ENCODE data around the gene VIM.
"Not testable (repeated sequence)": the region's sequence is repeated elsewhere in the genome, so short reads cannot be mapped to it uniquely, and the experiment has no call there.

The VIM gene

DNA sequence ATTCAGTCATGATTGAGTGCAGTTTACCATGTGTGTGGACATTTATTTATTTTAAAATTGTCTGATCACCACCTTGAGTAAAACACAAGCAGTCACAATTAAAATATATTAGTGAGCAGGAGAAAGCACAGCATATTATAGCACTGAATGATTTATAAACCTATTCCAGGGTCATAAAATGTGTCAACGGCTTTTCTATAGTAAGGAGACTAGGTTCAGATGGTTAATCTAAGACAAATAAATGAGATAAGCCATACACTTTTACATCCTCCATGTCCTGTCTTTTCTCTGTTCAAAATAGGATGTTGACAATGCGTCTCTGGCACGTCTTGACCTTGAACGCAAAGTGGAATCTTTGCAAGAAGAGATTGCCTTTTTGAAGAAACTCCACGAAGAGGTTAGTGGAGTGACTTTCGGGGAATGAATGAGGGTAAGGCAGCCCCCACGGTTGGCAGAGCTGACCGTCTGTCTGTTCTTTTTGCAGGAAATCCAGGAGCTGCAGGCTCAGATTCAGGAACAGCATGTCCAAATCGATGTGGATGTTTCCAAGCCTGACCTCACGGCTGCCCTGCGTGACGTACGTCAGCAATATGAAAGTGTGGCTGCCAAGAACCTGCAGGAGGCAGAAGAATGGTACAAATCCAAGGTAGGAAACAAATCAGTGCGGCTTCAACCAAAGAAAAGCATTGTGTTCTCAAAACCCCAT lies 5.4 kb downstream of the VIM start:
- DNase-seq = no peak

DNA sequence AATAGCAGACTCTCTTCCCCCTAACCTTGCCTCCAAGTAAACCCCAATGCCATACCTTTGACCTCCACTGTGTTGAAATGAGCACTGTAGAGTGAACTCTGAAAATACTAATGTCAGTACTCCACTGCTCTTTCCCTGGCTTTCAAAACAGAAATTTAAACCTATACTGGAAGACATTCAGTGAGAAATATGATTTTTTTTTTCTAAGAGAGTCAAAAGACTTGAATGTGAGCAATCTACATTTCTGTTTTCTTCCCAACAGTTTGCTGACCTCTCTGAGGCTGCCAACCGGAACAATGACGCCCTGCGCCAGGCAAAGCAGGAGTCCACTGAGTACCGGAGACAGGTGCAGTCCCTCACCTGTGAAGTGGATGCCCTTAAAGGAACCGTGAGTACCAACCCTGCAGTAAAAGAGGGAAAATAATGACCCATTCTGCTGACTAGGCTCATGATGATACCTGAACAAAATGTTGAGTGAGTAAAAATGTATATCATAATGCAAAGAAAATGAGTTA lies 6.4 kb downstream of the VIM start:
- DNase-seq = no peak

DNA sequence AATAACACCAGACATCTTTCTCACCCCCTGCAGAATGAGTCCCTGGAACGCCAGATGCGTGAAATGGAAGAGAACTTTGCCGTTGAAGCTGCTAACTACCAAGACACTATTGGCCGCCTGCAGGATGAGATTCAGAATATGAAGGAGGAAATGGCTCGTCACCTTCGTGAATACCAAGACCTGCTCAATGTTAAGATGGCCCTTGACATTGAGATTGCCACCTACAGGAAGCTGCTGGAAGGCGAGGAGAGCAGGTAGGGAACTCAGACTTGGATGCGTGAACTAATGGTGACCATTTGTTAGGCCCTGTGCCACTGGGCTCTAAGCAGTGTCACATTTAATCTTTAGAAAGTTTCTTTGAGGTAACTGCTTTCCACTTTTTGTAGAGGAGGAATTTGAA lies 7.1 kb downstream of the VIM start:
- no peak for DNase-seq

DNA sequence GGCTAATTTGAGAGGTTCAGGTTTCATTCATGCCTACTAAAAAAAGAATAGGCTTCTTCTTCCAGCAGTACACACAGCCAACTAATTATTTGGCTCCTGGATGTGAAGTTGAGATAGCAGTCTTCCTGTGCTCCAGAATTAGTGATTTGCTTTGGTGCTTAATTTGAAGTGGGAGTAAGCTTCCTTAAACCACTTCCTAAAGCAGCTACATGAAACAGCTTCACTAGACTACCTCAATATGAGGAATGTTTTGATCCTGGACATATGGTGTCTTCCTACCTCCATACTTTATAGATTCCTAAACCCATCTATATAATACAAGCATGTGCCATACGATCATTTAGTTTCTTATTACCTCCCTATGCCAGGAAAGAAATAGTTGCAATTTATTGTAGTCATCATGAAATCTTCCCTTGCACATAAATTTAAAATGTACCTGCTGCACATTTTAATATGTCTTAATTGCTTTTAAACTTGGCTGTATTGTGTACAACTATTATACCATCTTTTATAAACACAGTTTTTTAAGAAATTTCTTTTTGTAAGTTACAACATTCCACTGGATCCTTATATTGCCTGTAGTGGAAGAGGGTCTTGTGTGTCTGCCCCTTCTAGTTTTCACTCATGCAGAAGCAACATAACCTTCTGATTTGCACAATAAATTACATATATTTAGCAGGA lies 8.6 kb downstream of the VIM start:
- no peak for DNase-seq

DNA sequence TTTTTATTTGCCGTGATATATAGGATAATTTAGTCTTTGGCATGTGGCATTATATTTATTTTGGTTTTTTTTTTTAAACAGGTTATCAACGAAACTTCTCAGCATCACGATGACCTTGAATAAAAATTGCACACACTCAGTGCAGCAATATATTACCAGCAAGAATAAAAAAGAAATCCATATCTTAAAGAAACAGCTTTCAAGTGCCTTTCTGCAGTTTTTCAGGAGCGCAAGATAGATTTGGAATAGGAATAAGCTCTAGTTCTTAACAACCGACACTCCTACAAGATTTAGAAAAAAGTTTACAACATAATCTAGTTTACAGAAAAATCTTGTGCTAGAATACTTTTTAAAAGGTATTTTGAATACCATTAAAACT lies 9.1 kb downstream of the VIM start:
- DNase-seq = no peak

DNA sequence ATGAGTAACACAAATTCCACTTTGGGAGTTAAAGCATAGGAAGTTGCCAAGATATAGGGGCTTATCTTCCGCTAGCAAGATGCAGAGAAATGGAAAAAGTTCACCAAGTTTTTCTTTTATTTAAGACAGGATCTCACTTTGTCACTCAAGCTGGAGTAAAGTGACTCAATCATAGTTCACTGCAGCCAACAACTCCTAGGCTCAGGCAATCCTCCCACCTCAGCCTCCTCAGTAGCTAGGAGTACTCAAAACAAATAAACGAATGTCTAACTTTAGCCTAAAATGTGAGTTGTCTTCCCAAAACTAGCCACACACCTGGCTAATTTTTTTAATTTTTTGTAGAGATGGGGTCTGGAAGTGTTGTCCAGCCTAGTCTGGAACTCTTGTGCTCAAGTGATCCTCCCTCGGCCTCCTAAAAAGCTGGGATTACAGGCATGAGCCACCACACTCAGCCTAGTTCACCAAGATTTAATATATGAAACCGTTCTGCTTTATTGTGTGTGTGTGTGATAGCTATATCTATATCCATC lies 9.9 kb downstream of the VIM start:
- no peak for DNase-seq

DNA sequence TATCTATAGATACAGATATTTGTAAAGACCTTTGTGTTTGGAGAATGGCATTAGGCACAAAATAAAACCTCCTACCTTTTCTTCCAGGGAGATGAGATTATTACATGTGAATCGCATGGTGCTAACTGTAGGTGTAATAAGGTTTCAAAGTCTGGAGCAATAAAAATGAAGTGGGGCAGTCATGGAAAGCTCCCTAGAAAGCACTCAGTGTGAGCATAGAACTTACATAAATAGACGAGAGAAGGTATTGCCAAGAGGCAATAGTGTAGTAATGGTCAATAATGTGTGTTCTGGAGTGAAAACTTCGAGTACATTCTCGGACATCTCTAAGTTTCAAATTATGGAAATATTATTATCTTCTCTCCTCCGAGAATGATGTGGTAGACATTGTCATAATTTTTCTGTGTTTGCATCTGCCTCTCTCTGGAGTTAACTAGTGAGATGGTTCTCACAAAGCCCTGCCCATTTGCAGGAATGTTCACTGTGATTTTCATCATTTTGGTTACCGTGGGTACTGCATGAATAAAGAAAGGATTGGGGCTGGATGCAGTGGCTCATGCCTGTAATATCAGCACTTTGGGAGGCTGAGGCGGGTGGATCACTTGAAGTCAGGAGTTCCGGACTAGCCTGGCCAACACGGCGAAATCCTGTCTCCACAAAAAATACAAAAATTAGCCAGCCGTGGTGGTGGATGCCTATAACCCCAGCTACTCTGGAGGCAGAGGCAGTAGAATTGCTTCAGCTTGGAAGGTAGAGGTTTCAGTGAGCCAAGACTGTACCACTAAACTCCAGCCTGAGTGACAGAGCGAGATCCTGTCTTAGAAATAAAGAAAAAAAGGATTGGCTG lies 10.6 kb downstream of the VIM start:
- peak in 1 of 2 donors; percentile 24 for DNase-seq

DNA sequence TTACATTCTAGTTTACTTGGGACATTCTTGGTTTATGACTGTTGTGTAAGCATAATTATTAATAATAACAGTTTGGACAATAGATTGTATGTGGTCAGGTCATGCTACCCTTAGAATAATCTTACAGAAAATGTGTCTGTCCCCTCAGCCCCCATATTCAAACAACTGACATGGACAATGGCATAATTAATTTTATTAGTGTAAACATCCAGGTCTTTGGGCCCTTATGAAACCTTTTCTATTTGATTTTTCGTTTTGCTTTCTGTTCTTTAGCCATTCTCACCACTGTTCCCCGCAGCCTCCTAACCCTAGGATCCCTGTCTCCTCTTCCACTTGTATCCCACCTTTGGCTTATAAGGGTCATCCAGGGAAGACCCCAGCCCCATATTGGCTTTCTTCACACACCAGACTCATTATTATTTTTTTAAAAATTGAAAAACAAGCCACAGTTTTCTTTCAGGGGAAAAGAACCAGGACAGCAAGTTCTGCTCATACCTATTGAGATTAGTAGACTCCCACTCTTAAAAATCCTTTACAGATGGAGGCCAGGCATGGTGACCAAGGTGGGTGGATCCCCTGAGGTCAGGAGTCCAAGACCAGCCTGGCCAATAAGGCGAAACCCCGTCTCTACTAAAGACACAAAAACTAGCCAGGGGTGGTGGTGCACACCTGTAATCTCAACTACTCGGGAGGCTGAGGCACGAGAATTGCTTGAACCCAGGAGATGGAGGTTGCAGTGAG lies 11.5 kb downstream of the VIM start:
- DNase-seq = no peak

DNA sequence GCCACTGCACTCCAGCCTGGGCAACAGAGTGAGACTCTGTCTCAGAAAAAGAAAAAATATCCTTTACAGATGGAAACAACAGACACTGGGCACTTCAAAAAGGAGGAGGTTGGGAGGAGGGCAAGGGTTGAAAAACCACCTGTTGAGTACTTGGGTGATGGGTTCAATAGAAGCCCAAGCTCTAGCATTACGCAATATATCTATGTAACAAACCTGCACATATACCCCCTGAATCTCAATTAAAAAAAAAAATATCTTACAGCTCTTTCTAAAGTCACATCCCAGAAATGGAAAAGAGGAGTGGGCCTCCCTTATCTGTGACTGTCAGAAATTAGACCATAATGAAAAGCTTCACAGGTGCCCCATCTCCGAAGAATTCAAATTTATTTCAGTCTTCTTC lies 12.1 kb downstream of the VIM start:
- no peak for DNase-seq

DNA sequence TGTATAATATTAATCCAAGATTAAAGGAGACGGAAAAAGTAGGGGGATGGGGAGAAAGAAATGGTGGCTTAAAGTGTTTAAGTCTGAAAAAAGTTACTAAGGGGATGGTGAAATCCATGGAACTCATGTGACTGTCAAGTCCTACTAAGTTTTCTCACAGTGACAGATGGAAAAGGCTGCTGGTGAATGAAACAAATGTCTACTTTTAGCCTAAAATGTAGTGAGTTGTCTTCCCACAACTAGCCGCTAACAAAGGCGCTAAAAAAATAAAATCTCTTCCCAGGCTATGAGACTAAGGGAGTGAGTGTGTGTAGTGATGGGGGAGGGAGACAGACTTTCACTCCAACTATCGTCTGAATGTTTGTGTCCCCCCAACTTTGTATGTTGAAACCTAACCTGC lies 12.6 kb downstream of the VIM start:
- no peak for DNase-seq

DNA sequence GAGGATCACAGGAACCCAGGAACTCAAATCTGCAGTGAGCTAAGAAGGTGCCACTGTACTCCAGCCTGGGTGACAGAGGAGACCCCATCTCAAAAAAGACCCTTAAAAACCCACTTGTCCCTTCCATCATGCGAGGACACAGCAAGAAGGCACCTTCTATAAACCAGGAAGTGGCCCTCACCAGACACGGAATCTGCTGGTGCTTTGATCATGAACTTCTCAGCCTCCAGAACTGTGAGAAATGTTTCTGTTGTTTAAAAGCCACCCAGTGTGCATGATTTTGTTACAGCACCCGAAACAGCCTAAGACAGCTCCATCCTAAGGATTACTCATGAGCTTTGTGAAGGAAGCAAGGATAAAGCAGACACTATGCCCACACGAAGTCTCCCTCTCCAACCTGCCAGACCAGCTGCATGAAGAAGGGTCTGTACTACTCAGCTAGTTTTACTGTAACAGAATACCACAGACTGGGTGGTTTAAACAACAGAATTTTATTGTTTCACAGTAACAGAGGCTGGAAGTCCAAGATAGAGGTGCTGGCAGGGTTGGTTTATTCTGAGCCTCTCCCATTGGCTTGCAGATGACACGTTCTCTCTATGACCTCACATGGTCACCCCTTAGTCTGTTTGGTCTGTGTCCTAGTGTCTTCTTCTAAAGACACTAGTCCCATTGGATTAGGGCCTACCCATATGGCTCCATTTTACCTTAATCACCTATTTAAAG lies 13.7 kb downstream of the VIM start:
- no peak for DNase-seq

DNA sequence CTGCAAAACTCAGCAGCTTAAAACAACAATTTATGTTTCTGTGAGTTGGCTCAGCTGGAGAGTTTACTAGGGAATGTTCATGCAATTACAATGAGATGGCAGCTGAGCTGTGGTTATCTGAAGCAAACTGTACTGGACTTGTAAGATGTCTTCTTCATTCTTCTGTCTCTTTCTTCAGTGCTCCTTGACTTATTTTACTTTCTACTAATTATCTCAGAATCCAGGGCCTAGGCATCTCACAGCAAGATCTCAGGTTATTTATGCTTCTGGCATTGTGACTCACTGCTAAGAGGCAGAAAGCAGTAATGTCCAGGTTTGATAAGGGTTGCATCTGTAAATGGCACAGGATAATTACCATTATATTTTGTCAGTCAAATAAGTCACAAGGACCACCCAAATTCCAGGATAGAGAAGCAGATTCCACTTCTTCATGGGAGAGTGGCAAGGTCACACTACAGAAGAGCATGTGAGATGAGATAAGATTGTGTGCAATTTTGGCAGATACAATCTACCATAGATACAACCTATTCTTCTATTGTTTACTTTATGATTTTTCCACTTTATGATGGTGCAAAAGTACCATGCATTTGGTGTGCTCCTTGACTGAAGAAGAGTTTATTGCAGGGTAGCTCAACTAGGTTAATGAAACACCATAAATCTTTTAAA lies 16.8 kb downstream of the VIM start:
- DNase-seq = no peak

DNA sequence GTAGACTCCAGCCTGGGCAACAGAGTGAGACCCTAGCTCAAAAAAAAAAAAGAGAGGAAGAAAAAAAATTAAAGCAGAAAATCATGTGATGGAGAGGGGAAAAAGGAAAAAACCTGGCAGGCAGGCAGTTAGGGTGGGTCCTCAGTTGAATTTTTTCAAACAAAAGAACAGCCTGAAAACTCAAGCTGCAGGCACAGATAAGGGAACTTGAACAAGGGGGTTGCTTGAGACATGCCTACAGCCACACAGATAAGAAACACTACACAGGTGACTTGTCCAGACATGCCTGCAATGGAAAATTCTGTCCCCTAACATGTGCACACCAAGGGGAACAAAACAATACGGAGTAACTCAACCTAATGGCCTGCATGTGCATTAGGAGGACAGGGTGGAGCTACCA lies 19.2 kb downstream of the VIM start:
- no peak for DNase-seq

DNA sequence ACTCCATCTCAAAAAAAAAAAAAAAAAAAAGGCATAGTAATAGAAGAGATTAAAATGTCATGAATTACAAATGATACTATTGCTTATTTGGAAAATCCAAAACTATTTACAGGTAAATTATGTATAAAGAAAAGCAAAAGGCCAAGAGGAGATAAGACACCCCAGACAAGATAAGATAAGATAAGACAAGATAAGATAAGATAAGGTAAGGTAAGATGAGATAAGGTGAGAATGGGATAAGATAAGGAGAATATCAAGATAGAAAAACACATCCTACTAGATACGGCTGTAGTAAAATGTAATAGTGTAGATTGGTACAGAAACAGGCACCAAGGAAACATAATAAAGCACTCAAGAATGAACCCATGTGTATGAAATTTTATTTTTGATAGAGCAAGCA lies 20.9 kb downstream of the VIM start:
- no peak for DNase-seq

DNA sequence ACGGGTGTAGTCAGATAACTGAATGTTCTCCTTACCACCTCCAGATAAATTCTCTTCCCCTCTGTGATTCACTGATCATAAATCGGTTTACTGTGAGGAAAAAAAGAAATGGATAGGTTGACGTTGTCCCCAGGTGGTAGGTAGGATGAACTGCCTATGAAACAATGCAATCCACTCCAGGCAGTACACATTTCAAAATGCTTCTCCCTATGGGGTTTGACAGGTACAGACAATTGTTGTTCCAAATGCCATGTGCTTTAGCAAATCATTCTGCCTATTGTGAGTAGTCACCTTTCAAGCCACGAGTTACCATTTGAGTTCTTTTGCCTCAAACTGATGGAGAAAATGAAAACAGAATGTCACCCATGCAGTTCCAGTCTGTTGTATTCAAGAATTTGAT lies 21.8 kb downstream of the VIM start:
- DNase-seq = no peak

DNA sequence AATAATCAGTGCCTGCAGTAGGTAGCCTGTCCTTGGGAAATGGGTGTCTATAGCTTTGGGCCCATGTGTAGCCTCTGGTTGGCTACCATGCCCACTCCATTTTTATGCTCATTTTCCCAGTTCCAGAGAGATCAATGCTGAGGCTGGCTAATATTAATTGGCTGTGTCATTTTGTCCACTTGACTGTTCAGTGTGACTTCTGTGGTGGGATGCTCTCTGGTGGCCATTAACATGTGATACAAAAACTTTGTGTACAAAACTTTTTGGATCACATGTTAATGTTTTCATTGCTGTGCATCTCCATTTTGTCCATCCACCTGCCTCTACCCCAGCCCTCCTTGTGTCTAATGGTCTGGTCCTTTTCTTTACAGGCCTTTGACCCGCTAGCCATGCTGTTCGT lies 22.7 kb downstream of the VIM start:
- DNase-seq = no peak

DNA sequence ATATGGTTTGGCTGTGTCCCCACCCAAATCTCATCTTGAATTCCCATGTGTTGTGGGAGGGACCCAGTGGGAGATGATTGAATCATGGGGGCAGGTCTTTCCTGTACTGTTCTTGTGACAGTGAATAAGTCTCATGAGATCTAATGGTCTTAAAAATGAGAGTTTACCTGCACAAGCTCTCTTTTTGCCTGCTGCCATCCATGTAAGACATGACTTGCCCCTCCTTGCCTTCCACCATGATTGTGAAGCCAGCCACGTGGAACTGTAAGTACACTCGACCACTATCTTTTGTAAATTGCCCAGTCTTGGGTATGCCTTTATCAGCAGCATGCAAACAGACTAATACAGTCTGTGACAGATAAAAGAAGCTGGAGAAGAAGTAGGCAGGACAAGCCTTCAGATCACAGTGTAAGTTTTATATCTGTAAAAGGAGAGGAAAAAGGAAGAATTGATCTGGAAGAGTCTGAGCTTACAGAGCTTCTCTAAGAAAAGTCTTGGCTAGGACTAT lies 26.6 kb downstream of the VIM start:
- DNase-seq = not testable (repeated sequence)

DNA sequence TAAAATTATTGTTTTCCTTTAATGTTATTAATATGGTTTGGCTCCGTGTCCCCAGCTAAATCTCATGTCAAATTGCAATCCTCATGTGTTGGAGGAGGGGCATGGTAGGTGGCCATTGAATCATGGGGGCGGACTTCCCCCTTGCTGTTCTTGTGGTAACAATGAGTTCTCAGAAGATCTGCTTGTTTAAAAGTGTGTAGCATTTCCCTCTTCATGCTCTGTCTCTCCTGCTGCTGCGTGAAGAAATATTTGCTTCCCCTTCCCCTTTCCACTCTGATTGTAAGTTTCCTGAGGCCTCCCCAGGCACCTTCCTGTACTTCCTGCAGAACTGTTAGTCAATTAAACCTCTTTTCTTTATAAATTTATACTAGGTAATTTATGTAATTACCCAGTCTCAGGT lies 27.5 kb downstream of the VIM start:
- no peak for DNase-seq

DNA sequence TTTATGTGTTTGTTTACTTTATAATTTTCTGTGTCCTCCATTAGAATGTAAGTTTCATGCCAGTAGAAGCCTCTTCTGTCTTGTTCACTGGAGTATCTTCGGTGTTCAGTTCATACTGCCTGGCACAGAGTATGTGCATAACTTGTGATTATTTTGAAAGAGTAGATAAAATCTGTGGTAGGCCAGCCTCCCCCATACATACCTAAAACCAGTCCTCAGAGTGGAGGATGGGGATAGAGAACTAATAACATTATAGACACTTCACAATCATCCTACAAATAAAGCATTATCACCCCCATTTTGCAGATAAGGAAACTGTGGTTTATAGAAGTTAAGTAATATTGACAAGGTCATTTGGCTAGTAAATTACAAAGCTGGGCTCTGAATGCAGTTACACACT lies 28.0 kb downstream of the VIM start:
- DNase-seq = no peak

DNA sequence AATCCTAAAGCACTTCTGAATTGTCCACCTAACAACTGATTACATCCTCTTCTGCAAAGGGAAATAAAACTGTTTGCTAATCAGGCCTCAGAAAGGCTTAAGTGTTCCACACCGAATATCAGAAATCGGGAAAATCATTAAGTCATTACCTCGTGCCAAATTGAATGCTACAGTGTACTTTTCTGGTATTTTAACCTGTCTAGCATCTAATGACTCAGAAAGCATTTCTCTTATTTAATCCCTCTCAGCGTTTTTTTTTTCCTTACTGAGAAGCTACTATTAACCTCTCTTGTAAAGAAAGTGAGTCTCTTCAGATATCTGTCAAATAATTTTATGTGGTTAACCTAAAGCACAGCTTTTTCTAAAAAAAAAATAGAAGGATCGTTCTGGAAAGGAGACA lies 28.6 kb downstream of the VIM start:
- DNase-seq = no peak
